Measurements from ENCODE around the gene ACAT2. TPM values are rescaled to one million over a fixed set of nuclear protein-coding genes. Genes with fewer than 3 reads are reported as not detected.

Gene ACAT2
- total RNA-seq, 2 donors from 2014 or later, result 26.9 to 34.6 TPM

Other genes starting within 250 kb of the ACAT2 start
- gene SOD2, start 68.8 kb upstream of the ACAT2 start, total RNA-seq, result 100 to 1,000 TPM; 200 to 292 TPM
- 100 to 1,000 TPM; 159 to 160 TPM for gene WTAP, start 34.5 kb upstream of the ACAT2 start, total RNA-seq
- 100 to 1,000 TPM; 195 to 196 TPM for gene TCP1, start 27.6 kb downstream of the ACAT2 start, total RNA-seq
- gene MRPL18, start 28.4 kb downstream of the ACAT2 start, total RNA-seq, result 10 to 100 TPM; 23.2 to 24.9 TPM
- gene PNLDC1, start 38.2 kb downstream of the ACAT2 start, total RNA-seq, result 1 to 10 TPM in 1 of 2 donors, not detected in 1; 1.2 TPM
- gene MAS1, start 128.9 kb downstream of the ACAT2 start, total RNA-seq, result not detected
- 10 to 100 TPM; 56.7 to 59.5 TPM for gene IGF2R, start 207.0 kb downstream of the ACAT2 start, total RNA-seq